GM12878 (cell line): ENCODE data around the gene NFIX. TPM values are rescaled to one million over a fixed set of nuclear protein-coding genes. Genes with fewer than 3 reads are reported as not detected.

Experiments used
- ATAC-seq: fragments of 200-7000 bp; cut with Tn5 transposase; 3 replicates; pipeline ENCODE4 v1.9.1; 2020; ENCODE audit warnings: mild to moderate bottlenecking, moderate library complexity
- BruUV-seq: library from RNA; stranded (reverse); fragments of 400-500 nt; replicated peaks from 2 replicates; lab custom pipeline; 2021; lab: Mats Ljungman, UMichigan
- CTCF ChIA-PET: fragments of 300-600 bp; sonication (Branson Sonifier 250); formaldehyde crosslinking; extraction: SDS; loops from one replicate; lab custom pipeline; 2021; ENCODE audit warnings: inconsistent platforms; lab: Yijun Ruan, JAX
- POLR2A ChIA-PET: fragments of 350-600 bp; formaldehyde crosslinking; extraction: SDS; loops from one replicate; lab custom pipeline; 2021; ENCODE audit warnings: inconsistent platforms; lab: Charles Lee
- RAD21 ChIA-PET: fragments of 300-600 bp; sonication (Branson Sonifier 250); formaldehyde crosslinking; loops from one replicate; lab custom pipeline; 2023; ENCODE audit warnings: antibody characterized with exemption; ENCODE audit not compliant: unreplicated experiment; lab: Charles Lee
- SMC1A ChIA-PET: fragments of 300-600 bp; sonication (Branson Sonifier 250); formaldehyde crosslinking; loops from one replicate; lab custom pipeline; 2023; ENCODE audit not compliant: unreplicated experiment, uncharacterized antibody; lab: Charles Lee
- DNase-seq: peaks from one replicate; pipeline ENCODE4 v3.0.0-alpha.2; 2011; ENCODE audit warnings: low read depth, low spot score
- FAIRE-seq: peaks from 3 replicates; lab custom pipeline; 2011; peaks lifted over from hg19 to GRCh38; lab: Jason Lieb, UNC
- H2AFZ ChIP-seq: 2 replicates; pipeline ENCODE4 v1.6.0; 2011; ENCODE audit warnings: low read depth, low read length, control low read depth; ENCODE audit not compliant: control insufficient read depth
- H3K27ac ChIP-seq: 2 replicates; pipeline ENCODE4 v1.5.1; 2011; ENCODE audit warnings: control low read depth; ENCODE audit not compliant: control insufficient read depth, insufficient read depth
- H3K27me3 ChIP-seq, 2 experiments: replicated peaks in 1 of 2; 2 replicates each; pipeline versions ENCODE4 v1.6.0 to v1.6.1; 2011; ENCODE audit warnings: low read length in 1 of 2; ENCODE audit not compliant: control insufficient read depth in 2 of 2, insufficient read depth in 2 of 2
- H3K36me3 ChIP-seq, 2 experiments: 2 replicates each; pipeline ENCODE4 v1.5.1; 2011; ENCODE audit warnings: low read length in 1 of 2; ENCODE audit not compliant: control insufficient read depth in 2 of 2, insufficient read depth in 2 of 2
- H3K4me1 ChIP-seq: 2 replicates; pipeline ENCODE4 v1.6.1; 2011; ENCODE audit warnings: mild to moderate bottlenecking, low read length, moderate library complexity, mixed read lengths; ENCODE audit not compliant: control insufficient read depth, insufficient read depth
- H3K4me2 ChIP-seq: 2 replicates; pipeline ENCODE4 v1.6.0; 2011; ENCODE audit warnings: control low read depth; ENCODE audit not compliant: control insufficient read depth, insufficient read depth
- H3K4me3 ChIP-seq: fragments of 200-600 bp; sonication (generic); 2 replicates; pipeline ENCODE4 v1.5.1; 2016
- H3K79me2 ChIP-seq: 2 replicates; pipeline ENCODE4 v1.6.0; 2011; ENCODE audit warnings: low read length; ENCODE audit not compliant: control insufficient read depth, insufficient read depth
- H3K9ac ChIP-seq: 2 replicates; pipeline ENCODE4 v1.8.0; 2011; ENCODE audit warnings: low read length, control low read depth, mixed read lengths; ENCODE audit not compliant: control insufficient read depth, insufficient read depth
- H3K9me3 ChIP-seq: replicated peaks from 3 replicates; pipeline ENCODE4 v1.5.1; 2011; ENCODE audit warnings: mild to moderate bottlenecking, low read length; ENCODE audit not compliant: control insufficient read depth, insufficient read depth
- H4K20me1 ChIP-seq: 2 replicates; pipeline ENCODE4 v1.6.0; 2011; ENCODE audit not compliant: control insufficient read depth, insufficient read depth
- ASH2L ChIP-seq: fragments of 300-600, 200-600 bp; sonication (generic); IDR thresholded peaks from 2 replicates; pipeline ENCODE4 v1.6.1; 2017; ENCODE audit warnings: low read depth, mild to moderate bottlenecking, borderline replicate concordance
- BCL3 ChIP-seq: IDR thresholded peaks from 2 replicates; pipeline ENCODE4 v1.6.1; 2011; ENCODE audit warnings: borderline replicate concordance, low read depth, mild to moderate bottlenecking, moderate library complexity, low read length; ENCODE audit not compliant: insufficient read depth, poor library complexity, severe bottlenecking
- E2F8 ChIP-seq: fragments of 450-650 bp; IDR thresholded peaks from 2 replicates; pipeline ENCODE4 v1.6.1; 2018; ENCODE audit warnings: mild to moderate bottlenecking, low read depth, moderate library complexity; ENCODE audit not compliant: partially characterized antibody
- FOXM1 ChIP-seq: IDR thresholded peaks from 2 replicates; pipeline ENCODE4 v1.6.1; 2012; ENCODE audit warnings: low read depth, mild to moderate bottlenecking, inconsistent platforms, low read length, moderate library complexity
- GABPA ChIP-seq: IDR thresholded peaks from 2 replicates; pipeline ENCODE4 v1.6.1; 2014; ENCODE audit warnings: antibody characterized with exemption, low read depth, mild to moderate bottlenecking, inconsistent platforms
- JUND ChIP-seq: IDR thresholded peaks from 2 replicates; pipeline ENCODE4 v1.6.1; 2012; ENCODE audit warnings: low read depth, mild to moderate bottlenecking, low read length, improper control_type of control experiment, moderate library complexity
- SMAD1 ChIP-seq: fragments of 450-650 bp; IDR thresholded peaks from 2 replicates; pipeline ENCODE4 v1.6.1; 2018; ENCODE audit warnings: mild to moderate bottlenecking, low read depth; ENCODE audit not compliant: partially characterized antibody
- TCF12 ChIP-seq: IDR thresholded peaks from 2 replicates; pipeline ENCODE4 v1.6.1; 2011; ENCODE audit warnings: low read depth, mild to moderate bottlenecking, low read length
- TCF7 ChIP-seq: IDR thresholded peaks from 2 replicates; pipeline ENCODE4 v1.6.1; 2014; ENCODE audit warnings: antibody characterized with exemption, borderline replicate concordance
- USF2 ChIP-seq: IDR thresholded peaks from 2 replicates; pipeline ENCODE4 v1.6.1; 2011; ENCODE audit warnings: low read depth, low read length, improper control_type of control experiment, borderline replicate concordance
- WRNIP1 ChIP-seq: IDR thresholded peaks from 2 replicates; pipeline ENCODE4 v1.6.1; 2011; ENCODE audit warnings: low read depth, low read length, improper control_type of control experiment, borderline replicate concordance
- ZBTB40 ChIP-seq: fragments of 450-650 bp; IDR thresholded peaks from 2 replicates; pipeline ENCODE4 v1.6.1; 2016; ENCODE audit warnings: mild to moderate bottlenecking, moderate library complexity, borderline replicate concordance
- WGBS: methylation state at CpG from one replicate; pipeline ENCODE4 v1.1.6; 2016; ENCODE audit warnings: low lambda C conversion rate; ENCODE audit not compliant: insufficient replicate concordance, insufficient coverage; ENCODE audit errors: missing lambda C conversion rate; 5-methylcytosine and 5-hydroxymethylcytosine counted together
- in situ Hi-C: fragments of 300-500 bp; cut with MboI; formaldehyde crosslinking; loops from 9 replicates; pipeline ENCODE4 v1.14.3; 2018; ENCODE audit warnings: mixed read lengths
- intact Hi-C: fragments of 100-400 bp; cut with micrococcal nuclease; formaldehyde crosslinking; loops from one replicate; pipeline ENCODE4 v1.14.2; 2022; ENCODE audit not compliant: unreplicated experiment
- polyA plus RNA-seq, 11 experiments: library from polyadenylated mRNA; depleted of rRNA in 4 of 11; unstranded in 6 of 11; stranded (reverse) in 5 of 11; fragments of >200 nt; fragmentation: Nextera tagmentation in 4 of 11; fragmentation: Illumina TruSeq in 1 of 11; extraction: Ambion mirVana in 4 of 11; extraction: Trizol in 1 of 11; gene quantifications; 1 replicate in 1 of 11; 2 replicates in 10 of 11; pipeline versions ENCODE4 v1.2.1 to v1.2.3, GENCODE V29; 2011 to 2016; ENCODE audit warnings: inconsistent platforms in 2 of 11, missing spikeins in 2 of 11, low read depth in 1 of 11
- total RNA-seq, 4 experiments: library from RNA; depleted of rRNA in 3 of 4; stranded (reverse); fragments of >200 nt in 3 of 4; fragmentation: Illumina TruSeq in 1 of 4; extraction: Trizol in 1 of 4; gene quantifications; 2 replicates each; pipeline versions ENCODE4 v1.2.1 to v1.2.3, GENCODE V29; 2013 to 2021

The NFIX gene
- total and polyA plus RNA-seq, 10 of the 15 experiments (the other 5 are each of a cell fraction or from before 2014, with no cell fraction given): 0.02 to 2.2 (median 0.28) TPM

- Histone ChIP-seq H3K27ac (no peak overlapping the region), H3K79me2 (peaks cover 4% of the 10 kb centered on the region; the same call in 1 of the 2 replicates), H3K27me3 (peaks cover 2 to 6% of the 10 kb centered on the region in 2 experiments), H4K20me1 (no peaks in the 10 kb centered on the region), H3K36me3 (no peaks in the 10 kb centered on the region; a peak in 1 of 4 replicates), H2AFZ (no peak overlapping the region), H3K4me1 (peaks cover 53% of the 10 kb centered on the region), H3K9ac (no peak overlapping the region), H3K4me3 (no peak overlapping the region), H3K9me3 (no peaks in the 10 kb centered on the region; the same call in 2 of the 3 replicates), H3K4me2 (peak overlapping the region; percentile 84)
- BruUV-seq: no TSS peak
- intact Hi-C loops (loop anchor here (5.0 kb wide), 2 partner anchors 52 to 162 kb away; partner anchors contain the start of genes IER2 and STX10), in situ Hi-C loops (no loop called here)
- POLR2A ChIA-PET: interaction anchor here (0.5 kb wide), 1 partner anchor 81 kb away, joined by 9 read pairs; no protein-coding TSS in a partner anchor
- peak; percentile 57 for ATAC-seq
- CTCF ChIA-PET: interaction anchor here (0.5 to 3.0 kb wide), 5 partner anchors 18 to 135 kb away, joined by 3 to 13 read pairs (median 5); partner anchors contain the start of gene NACC1
- peak; percentile 98 for FAIRE-seq
- RAD21 ChIA-PET: interaction anchor here (1.0 kb wide), 1 partner anchor 123 kb away, joined by 3 read pairs; no protein-coding TSS in a partner anchor
- peak; percentile 78 for DNase-seq
- SMC1A ChIA-PET: interaction anchor here (0.7 kb wide), 1 partner anchor 17 kb away, joined by 3 read pairs; no protein-coding TSS in a partner anchor
- WGBS: 11% methylated on average over 12 of the region's 12 CpGs
- TF ChIP-seq ASH2L (no peak), FOXM1 (peak; percentile 97), JUND (peak; percentile 95), BCL3 (peak; percentile 94), TCF7 (no peak), E2F8 (no peak), TCF12 (peak; percentile 89), WRNIP1 (0 out of 2 replicates have a peak, but pooled peaks have one; percentile 64), USF2 (no peak; the same call in 1 of the 2 replicates), GABPA (0 out of 2 replicates have a peak, but pooled peaks have one; percentile 37), ZBTB40 (no peak), SMAD1 (peak; percentile 53)
Observed at GRCh38 chr19:13100031-13100588, 104.8 kb downstream of the NFIX start.
